ENCODE data around the gene CHFR. TPM values are rescaled to one million over a fixed set of nuclear protein-coding genes. Genes with fewer than 3 reads are reported as not detected.
A peak's percentile ranks its signal among the peaks of the same experiment; 100 is the strongest.
"Not testable (repeated sequence)": the region's sequence is repeated elsewhere in the genome, so short reads cannot be mapped to it uniquely, and the experiment has no call there.

CHFR gene
- total RNA-seq, 1 experiment from 2014 or later: 74.0 TPM

DNA sequence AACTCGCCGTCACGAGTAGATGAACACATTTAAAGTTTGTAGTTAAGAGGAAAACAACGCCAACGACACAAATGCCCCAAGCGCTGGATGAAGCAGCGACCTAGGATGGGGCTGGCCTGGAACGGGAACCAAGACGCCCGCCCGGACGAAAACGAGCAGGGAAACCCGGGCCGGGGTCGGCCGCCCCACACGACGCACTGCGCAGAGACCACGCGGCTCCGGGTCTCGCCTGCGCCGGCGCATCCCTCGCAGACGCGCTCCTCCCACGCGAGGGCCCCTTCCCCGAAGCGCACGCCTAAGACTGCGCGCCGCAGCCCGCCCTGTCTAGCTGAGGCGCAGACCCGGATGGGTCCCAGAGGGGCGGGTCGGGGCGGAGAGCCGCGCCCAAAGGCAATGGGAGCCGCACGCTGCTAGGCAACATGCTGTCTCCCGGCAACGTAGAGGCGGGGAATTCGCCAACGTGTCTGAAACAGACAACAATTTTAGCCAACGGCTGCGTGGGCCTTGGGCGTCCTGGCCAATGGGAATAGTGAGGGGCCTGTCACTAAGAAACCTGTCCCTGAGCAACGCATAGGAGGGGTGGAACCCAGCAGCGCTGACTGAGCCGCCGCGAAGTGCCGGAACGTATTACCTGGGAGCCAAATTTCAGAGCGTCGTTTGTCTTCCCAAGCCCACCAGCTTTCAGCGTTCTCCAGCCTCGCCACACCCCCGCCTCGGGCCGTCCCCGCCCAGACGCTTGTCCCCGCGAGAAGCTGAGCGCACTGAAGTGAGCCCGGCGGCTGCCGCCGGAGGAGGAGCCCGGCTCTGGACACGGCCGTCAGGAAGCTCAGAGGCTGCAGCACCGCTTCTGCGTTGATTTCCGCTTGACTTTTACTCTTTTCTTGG is 21.0 kb upstream of the CHFR start:
- Histone ChIP-seq H3K27me3 (ENCODE audit: control insufficient read depth, insufficient read depth, low read length) (no peaks in the 10 kb centered on the region), H3K27ac (ENCODE audit: low read length) (no peak overlapping the region), H3K4me1 (ENCODE audit: control insufficient read depth, insufficient read depth, low read length) (no peaks in the 10 kb centered on the region), H3K9me3 (ENCODE audit: control insufficient read depth, insufficient read depth, low read depth, low read length) (peaks cover 13% of the 10 kb centered on the region; the same call in 1 of the 2 replicates), H3K36me3 (ENCODE audit: control insufficient read depth, insufficient read depth, low read length) (no peaks in the 10 kb centered on the region), H3K4me3 (ENCODE audit: low read depth in 2 of 2, low read length in 2 of 2) (peak overlapping the region in 1 of 2 experiments; percentile 28; a peak in 1 of 4 replicates)
- POLR2A ChIA-PET: no interaction called here
- intact Hi-C loops (cut with micrococcal nuclease; ENCODE audit: unreplicated experiment): no loop called here
- ATAC-seq: no peak
- no peak for DNase-seq (ENCODE audit: low read depth, low spot score)
- CTCF ChIA-PET: no interaction called here
- BruUV-seq (replicated peaks): no TSS peak
- in situ Hi-C loops (cut with HindIII; ENCODE audit: low pct_unique_long_range_greater_than_20kb, low sequenced_read_pairs): no loop called here
- TF ChIP-seq POLR2AphosphoS5 (IDR thresholded peaks at IDR 0.05; ENCODE audit: low read depth, low read length): no peak

DNA sequence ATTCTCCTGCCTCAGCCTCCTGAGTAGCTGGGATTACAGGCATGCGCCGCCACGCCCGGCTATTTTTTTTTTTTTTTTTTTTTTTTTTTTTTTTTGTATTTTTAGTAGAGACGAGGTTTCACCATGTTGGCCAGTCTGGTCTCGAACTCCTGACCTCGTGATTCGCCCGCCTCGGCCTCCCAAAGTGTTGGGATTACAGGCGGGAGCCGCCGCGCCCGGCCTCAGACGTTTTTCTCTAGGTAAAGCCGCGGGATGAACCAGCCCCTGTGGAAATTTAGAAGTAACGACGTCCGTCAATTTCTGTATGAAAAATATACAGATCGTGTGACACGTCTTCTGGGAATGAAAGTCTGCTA is 20.4 kb upstream of the CHFR start:
- H3K27me3 ChIP-seq (ENCODE audit: control insufficient read depth, insufficient read depth, low read length); H3K4me1 ChIP-seq (ENCODE audit: control insufficient read depth, insufficient read depth, low read length); CTCF ChIA-PET; DNase-seq (ENCODE audit: low read depth, low spot score); in situ Hi-C loops (cut with HindIII; ENCODE audit: low pct_unique_long_range_greater_than_20kb, low sequenced_read_pairs); POLR2A ChIA-PET; H3K27ac ChIP-seq (ENCODE audit: low read length); H3K4me3 ChIP-seq (ENCODE audit: low read depth in 2 of 2, low read length in 2 of 2); ATAC-seq; BruUV-seq (replicated peaks); intact Hi-C loops (cut with micrococcal nuclease; ENCODE audit: unreplicated experiment); H3K36me3 ChIP-seq (ENCODE audit: control insufficient read depth, insufficient read depth, low read length): not testable (repeated sequence)
- peaks cover 15% of the 10 kb centered on the region; the same call in 1 of the 2 replicates for H3K9me3 ChIP-seq (ENCODE audit: control insufficient read depth, insufficient read depth, low read depth, low read length)

DNA sequence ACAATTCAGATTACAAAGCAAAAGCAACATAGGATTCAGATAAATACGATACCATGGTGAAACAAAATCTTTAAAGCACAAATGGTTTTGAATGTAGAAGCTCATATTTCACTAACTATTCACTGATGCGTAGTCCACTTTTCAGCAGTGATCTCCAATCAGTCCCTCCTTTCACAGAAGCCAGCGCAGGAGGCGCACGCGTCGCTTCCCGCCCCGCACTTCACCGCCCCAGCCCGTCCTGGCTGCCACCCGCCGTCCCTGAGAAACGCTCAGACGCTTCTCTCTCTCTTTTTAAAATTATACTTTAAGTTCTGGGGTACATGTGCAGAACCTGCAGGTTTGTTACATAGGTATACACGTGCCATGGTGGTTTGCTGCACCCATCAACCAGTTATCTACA is 19.8 kb upstream of the CHFR start:
- CTCF ChIA-PET: no interaction called here
- no peaks in the 10 kb centered on the region for H3K27me3 ChIP-seq (ENCODE audit: control insufficient read depth, insufficient read depth, low read length)

More for the DNA sequence above, 19.8 kb upstream of the CHFR start:
- DNase-seq (ENCODE audit: low read depth, low spot score): no peak
- intact Hi-C loops (cut with micrococcal nuclease; ENCODE audit: unreplicated experiment) (no loop called here), in situ Hi-C loops (cut with HindIII; ENCODE audit: low pct_unique_long_range_greater_than_20kb, low sequenced_read_pairs) (no loop called here)
- POLR2A ChIA-PET: no interaction called here
- Histone ChIP-seq H3K4me3 (ENCODE audit: low read depth in 2 of 2, low read length in 2 of 2) (no peak overlapping the region), H3K27ac (ENCODE audit: low read length) (no peak overlapping the region), H3K4me1 (ENCODE audit: control insufficient read depth, insufficient read depth, low read length) (no peaks in the 10 kb centered on the region), H3K9me3 (ENCODE audit: control insufficient read depth, insufficient read depth, low read depth, low read length) (peaks cover 15% of the 10 kb centered on the region; the same call in 1 of the 2 replicates), H3K36me3 (ENCODE audit: control insufficient read depth, insufficient read depth, low read length) (no peaks in the 10 kb centered on the region)
- TF ChIP-seq TCF7L2 (IDR thresholded peaks at IDR 0.05; ENCODE audit: low read depth, low read length): no peak
- TF ChIP-seq, protein P1, sequence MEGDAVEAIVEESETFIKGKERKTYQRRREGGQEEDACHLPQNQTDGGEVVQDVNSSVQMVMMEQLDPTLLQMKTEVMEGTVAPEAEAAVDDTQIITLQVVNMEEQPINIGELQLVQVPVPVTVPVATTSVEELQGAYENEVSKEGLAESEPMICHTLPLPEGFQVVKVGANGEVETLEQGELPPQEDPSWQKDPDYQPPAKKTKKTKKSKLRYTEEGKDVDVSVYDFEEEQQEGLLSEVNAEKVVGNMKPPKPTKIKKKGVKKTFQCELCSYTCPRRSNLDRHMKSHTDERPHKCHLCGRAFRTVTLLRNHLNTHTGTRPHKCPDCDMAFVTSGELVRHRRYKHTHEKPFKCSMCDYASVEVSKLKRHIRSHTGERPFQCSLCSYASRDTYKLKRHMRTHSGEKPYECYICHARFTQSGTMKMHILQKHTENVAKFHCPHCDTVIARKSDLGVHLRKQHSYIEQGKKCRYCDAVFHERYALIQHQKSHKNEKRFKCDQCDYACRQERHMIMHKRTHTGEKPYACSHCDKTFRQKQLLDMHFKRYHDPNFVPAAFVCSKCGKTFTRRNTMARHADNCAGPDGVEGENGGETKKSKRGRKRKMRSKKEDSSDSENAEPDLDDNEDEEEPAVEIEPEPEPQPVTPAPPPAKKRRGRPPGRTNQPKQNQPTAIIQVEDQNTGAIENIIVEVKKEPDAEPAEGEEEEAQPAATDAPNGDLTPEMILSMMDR (IDR thresholded peaks at IDR 0.05): no peak
- TF ChIP-seq POLR2AphosphoS5 (IDR thresholded peaks at IDR 0.05; ENCODE audit: low read depth, low read length): no peak
- TF ChIP-seq, protein P2, sequence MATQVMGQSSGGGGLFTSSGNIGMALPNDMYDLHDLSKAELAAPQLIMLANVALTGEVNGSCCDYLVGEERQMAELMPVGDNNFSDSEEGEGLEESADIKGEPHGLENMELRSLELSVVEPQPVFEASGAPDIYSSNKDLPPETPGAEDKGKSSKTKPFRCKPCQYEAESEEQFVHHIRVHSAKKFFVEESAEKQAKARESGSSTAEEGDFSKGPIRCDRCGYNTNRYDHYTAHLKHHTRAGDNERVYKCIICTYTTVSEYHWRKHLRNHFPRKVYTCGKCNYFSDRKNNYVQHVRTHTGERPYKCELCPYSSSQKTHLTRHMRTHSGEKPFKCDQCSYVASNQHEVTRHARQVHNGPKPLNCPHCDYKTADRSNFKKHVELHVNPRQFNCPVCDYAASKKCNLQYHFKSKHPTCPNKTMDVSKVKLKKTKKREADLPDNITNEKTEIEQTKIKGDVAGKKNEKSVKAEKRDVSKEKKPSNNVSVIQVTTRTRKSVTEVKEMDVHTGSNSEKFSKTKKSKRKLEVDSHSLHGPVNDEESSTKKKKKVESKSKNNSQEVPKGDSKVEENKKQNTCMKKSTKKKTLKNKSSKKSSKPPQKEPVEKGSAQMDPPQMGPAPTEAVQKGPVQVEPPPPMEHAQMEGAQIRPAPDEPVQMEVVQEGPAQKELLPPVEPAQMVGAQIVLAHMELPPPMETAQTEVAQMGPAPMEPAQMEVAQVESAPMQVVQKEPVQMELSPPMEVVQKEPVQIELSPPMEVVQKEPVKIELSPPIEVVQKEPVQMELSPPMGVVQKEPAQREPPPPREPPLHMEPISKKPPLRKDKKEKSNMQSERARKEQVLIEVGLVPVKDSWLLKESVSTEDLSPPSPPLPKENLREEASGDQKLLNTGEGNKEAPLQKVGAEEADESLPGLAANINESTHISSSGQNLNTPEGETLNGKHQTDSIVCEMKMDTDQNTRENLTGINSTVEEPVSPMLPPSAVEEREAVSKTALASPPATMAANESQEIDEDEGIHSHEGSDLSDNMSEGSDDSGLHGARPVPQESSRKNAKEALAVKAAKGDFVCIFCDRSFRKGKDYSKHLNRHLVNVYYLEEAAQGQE (IDR thresholded peaks at IDR 0.05; ENCODE audit: insufficient read depth in 1 of 2, low read depth in 2 of 2, low read length in 1 of 2): no peak
- no peak for TF ChIP-seq SIN3A (IDR thresholded peaks at IDR 0.05; ENCODE audit: borderline replicate concordance, insufficient read depth, low read depth, low read length)
- BruUV-seq (replicated peaks): no TSS peak
- no peak for ATAC-seq

All from Panc1 (cell line).